K562 (cell line): Measurements from ENCODE around the gene SLC33A1. TPM values are rescaled to one million over a fixed set of nuclear protein-coding genes. Genes with fewer than 3 reads are reported as not detected.

Experiments
- COPS2 ChIP-seq: fragments of 450-650 bp; conservative IDR thresholded peaks from 2 replicates; pipeline ENCODE4 v1.6.1; 2016; ENCODE audit warnings: mild to moderate bottlenecking, moderate library complexity
- FOXA1 ChIP-seq: fragments of 450-650 bp; IDR thresholded peaks from 2 replicates; pipeline ENCODE4 v1.6.1; 2016; ENCODE audit warnings: mild to moderate bottlenecking, borderline replicate concordance
- HMG20B ChIP-seq: fragments of 250-450 bp; sonication (Bioruptor Pico); IDR thresholded peaks from 2 replicates; pipeline ENCODE4 v1.5.0; 2021; ENCODE audit warnings: mild to moderate bottlenecking
- KDM5B ChIP-seq: fragments of 200-600 bp; sonication (generic); IDR thresholded peaks from 2 replicates; pipeline ENCODE4 v1.6.1; 2012; ENCODE audit warnings: low read depth, mild to moderate bottlenecking, moderate library complexity, low read length, control low read depth, inconsistent platforms; ENCODE audit not compliant: insufficient replicate concordance
- MCM5 ChIP-seq: fragments of 450-650 bp; IDR thresholded peaks from 2 replicates; pipeline ENCODE4 v1.6.1; 2016; ENCODE audit warnings: low read depth
- RBFOX2 ChIP-seq: fragments of 200-400 bp; formaldehyde crosslinking; IDR thresholded peaks from 2 replicates; pipeline ENCODE4 v1.6.1; 2017; ENCODE audit warnings: low read depth, mild to moderate bottlenecking, low read length, moderate library complexity
- RBM39 ChIP-seq: fragments of 200-400 bp; formaldehyde crosslinking; optimal IDR thresholded peaks from 2 replicates; pipeline ENCODE3; 2018; ENCODE audit warnings: low read depth, low read length
- ZNF584 ChIP-seq: fragments of 200-800 bp; sonication (Bioruptor generic); IDR thresholded peaks from 2 replicates; pipeline ENCODE4 v1.6.1; 2016; ENCODE audit warnings: low read depth, mild to moderate bottlenecking, missing genetic modification characterization, missing compliant biosample characterization
- polyA plus RNA-seq, 8 experiments: library from polyadenylated mRNA; depleted of rRNA in 4 of 8; stranded (reverse) in 5 of 8; unstranded in 3 of 8; fragments of >200 nt; fragmentation: Nextera tagmentation in 2 of 8; fragmentation: Illumina TruSeq in 1 of 8; extraction: Ambion mirVana in 2 of 8; extraction: Trizol in 1 of 8; gene quantifications; 2 replicates each; pipeline versions ENCODE4 v1.2.1 to v1.2.3, GENCODE V29; 2011 to 2014; ENCODE audit warnings: inconsistent platforms in 1 of 8, missing spikeins in 1 of 8
- total RNA-seq, 7 experiments: library from RNA; depleted of rRNA in 6 of 7; stranded (reverse); fragments of >200 nt in 6 of 7; fragmentation: Illumina TruSeq in 2 of 7; extraction: Trizol in 2 of 7; gene quantifications; 2 replicates each; pipeline versions ENCODE4 v1.2.1 to v1.2.3, GENCODE V29; 2011 to 2021; ENCODE audit warnings: low replicate concordance in 1 of 7
- TF ChIP-seq, protein P1 (sequence below): fragments of 250-450 bp; sonication (Bioruptor Pico); IDR thresholded peaks from 2 replicates; pipeline ENCODE4 v1.8.0; 2021; ENCODE audit warnings: moderate library complexity, mild to moderate bottlenecking, inconsistent platforms
- TF ChIP-seq, protein P2 (sequence below), 2 experiments: fragments of 450-650 bp in 1 of 2; sonication (generic) in 1 of 2; formaldehyde crosslinking in 1 of 2; IDR thresholded peaks; 2 replicates each; pipeline versions ENCODE4 v1.7.1 to v1.9.0; 2016 to 2022; ENCODE audit warnings: inconsistent platforms in 1 of 2, mild to moderate bottlenecking in 1 of 2, missing genetic modification reagents in 1 of 2
- TF ChIP-seq, protein P3 (sequence below): fragments of 250-450 bp; sonication (Bioruptor Pico); IDR thresholded peaks from 2 replicates; pipeline ENCODE4 v1.5.0; 2021
- TF ChIP-seq, protein P4 (sequence below), 3 experiments: fragments of 200-800 bp in 1 of 3; sonication (Bioruptor generic) in 1 of 3; sonication (generic) in 1 of 3; formaldehyde crosslinking in 1 of 3; IDR thresholded peaks; 2 replicates each; pipeline versions ENCODE4 v1.6.1 to v1.8.0; 2016 to 2022; ENCODE audit warnings: mild to moderate bottlenecking in 2 of 3, missing compliant biosample characterization in 2 of 3, missing genetic modification characterization in 2 of 3, missing genetic modification reagents in 1 of 3

The SLC33A1 gene
- total and polyA plus RNA-seq, 9 of the 15 experiments (the other 6 are each of a cell fraction or from before 2014, with no cell fraction given): 6.2 to 26.8 (median 19.6) TPM

DNA sequence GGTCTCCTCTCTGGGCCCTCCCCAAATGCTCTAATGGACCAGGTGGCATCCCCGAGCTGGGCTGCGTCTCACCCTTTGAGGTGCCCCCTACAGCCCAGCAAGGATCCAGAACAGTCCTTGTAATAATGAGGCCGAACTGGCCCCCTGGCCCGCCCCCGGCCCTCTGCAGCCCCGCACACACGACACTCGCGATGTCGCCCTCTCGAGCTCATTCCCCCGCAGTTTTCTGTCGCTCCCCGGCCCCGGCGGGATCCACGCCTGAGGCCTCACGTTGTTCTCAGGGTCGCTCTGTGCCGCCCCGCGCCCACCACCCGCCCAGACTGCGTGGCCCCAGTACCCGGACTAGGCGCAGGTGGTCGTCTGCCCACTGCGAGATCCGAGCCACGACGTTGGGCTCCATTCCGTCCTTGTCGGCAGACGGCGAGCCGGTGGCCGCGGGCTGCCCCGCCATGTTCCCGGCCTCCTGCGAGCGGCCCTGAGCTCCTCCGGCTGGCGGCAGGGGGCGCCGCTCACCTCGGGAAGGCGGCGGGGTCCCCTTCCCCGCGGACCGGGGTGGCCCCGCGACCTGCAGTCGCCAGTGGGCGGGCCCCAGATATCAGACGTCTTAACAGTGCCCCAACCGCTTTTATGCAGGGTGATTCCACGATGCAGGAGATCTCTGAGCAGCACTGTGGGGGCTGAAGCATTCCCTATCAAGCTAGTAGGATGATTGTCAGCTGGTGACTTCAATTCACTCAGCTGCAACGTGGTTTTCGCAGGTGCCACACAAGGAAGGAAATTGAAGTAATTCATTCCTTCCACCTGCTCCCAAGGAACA is 48.2 kb downstream of the SLC33A1 start, which contains the start of gene C3orf33 (continued):
- TF ChIP-seq, protein P1, sequence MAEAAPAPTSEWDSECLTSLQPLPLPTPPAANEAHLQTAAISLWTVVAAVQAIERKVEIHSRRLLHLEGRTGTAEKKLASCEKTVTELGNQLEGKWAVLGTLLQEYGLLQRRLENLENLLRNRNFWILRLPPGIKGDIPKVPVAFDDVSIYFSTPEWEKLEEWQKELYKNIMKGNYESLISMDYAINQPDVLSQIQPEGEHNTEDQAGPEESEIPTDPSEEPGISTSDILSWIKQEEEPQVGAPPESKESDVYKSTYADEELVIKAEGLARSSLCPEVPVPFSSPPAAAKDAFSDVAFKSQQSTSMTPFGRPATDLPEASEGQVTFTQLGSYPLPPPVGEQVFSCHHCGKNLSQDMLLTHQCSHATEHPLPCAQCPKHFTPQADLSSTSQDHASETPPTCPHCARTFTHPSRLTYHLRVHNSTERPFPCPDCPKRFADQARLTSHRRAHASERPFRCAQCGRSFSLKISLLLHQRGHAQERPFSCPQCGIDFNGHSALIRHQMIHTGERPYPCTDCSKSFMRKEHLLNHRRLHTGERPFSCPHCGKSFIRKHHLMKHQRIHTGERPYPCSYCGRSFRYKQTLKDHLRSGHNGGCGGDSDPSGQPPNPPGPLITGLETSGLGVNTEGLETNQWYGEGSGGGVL (CRISPR knock-in tag): no peak
- TF ChIP-seq RBM39 (no peak), FOXA1 (no peak), MCM5 (no peak), RBFOX2 (peak; percentile 96), KDM5B (peak; percentile 84), COPS2 (no peak), ZNF584 (CRISPR knock-in tag) (no peak), HMG20B (no peak)
- TF ChIP-seq, protein P2, sequence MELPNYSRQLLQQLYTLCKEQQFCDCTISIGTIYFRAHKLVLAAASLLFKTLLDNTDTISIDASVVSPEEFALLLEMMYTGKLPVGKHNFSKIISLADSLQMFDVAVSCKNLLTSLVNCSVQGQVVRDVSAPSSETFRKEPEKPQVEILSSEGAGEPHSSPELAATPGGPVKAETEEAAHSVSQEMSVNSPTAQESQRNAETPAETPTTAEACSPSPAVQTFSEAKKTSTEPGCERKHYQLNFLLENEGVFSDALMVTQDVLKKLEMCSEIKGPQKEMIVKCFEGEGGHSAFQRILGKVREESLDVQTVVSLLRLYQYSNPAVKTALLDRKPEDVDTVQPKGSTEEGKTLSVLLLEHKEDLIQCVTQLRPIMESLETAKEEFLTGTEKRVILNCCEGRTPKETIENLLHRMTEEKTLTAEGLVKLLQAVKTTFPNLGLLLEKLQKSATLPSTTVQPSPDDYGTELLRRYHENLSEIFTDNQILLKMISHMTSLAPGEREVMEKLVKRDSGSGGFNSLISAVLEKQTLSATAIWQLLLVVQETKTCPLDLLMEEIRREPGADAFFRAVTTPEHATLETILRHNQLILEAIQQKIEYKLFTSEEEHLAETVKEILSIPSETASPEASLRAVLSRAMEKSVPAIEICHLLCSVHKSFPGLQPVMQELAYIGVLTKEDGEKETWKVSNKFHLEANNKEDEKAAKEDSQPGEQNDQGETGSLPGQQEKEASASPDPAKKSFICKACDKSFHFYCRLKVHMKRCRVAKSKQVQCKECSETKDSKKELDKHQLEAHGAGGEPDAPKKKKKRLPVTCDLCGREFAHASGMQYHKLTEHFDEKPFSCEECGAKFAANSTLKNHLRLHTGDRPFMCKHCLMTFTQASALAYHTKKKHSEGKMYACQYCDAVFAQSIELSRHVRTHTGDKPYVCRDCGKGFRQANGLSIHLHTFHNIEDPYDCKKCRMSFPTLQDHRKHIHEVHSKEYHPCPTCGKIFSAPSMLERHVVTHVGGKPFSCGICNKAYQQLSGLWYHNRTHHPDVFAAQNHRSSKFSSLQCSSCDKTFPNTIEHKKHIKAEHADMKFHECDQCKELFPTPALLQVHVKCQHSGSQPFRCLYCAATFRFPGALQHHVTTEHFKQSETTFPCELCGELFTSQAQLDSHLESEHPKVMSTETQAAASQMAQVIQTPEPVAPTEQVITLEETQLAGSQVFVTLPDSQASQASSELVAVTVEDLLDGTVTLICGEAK (IDR thresholded peaks at IDR 0.05): no peak
- TF ChIP-seq, protein P2 (CRISPR knock-in tag; IDR thresholded peaks at IDR 0.05): no peak
- TF ChIP-seq, protein P3, sequence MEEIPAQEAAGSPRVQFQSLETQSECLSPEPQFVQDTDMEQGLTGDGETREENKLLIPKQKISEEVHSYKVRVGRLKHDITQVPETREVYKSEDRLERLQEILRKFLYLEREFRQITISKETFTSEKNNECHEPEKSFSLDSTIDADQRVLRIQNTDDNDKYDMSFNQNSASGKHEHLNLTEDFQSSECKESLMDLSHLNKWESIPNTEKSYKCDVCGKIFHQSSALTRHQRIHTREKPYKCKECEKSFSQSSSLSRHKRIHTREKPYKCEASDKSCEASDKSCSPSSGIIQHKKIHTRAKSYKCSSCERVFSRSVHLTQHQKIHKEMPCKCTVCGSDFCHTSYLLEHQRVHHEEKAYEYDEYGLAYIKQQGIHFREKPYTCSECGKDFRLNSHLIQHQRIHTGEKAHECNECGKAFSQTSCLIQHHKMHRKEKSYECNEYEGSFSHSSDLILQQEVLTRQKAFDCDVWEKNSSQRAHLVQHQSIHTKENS: no peak
- TF ChIP-seq, protein P4, sequence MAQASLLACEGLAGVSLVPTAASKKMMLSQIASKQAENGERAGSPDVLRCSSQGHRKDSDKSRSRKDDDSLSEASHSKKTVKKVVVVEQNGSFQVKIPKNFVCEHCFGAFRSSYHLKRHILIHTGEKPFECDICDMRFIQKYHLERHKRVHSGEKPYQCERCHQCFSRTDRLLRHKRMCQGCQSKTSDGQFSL (CRISPR knock-in tag; IDR thresholded peaks at IDR 0.05): no peak
- TF ChIP-seq, protein P4 (tag; IDR thresholded peaks at IDR 0.05): no peak
